ENCODE measurements around the gene RPL19.

DNA sequence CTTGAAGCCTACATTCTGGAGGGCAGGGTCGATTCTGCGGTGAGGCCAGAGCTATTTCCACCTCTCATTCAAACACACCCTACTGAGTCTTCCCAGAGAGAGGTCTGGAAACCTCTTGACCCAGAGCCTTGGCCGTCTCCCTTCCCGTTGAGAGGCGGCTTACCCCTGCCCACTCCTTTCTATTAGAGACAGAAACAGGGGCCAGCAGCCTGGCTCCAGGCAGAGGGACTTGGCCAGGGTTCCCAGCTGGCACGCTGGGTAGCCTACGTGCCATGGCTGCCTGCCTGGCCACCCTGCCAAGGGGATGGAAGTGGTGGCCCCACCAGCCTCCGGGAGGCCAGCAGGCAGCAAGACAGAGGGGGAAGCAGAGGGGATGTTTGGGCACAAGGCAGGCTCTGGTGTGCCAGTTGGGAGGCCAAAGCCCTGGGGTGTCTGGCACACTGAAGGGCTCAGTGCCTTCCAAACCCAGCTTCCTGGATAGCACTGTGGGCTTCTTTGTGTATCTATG is 19.6 kb downstream of the RPL19 start:
- TF ChIP-seq, protein P1, sequence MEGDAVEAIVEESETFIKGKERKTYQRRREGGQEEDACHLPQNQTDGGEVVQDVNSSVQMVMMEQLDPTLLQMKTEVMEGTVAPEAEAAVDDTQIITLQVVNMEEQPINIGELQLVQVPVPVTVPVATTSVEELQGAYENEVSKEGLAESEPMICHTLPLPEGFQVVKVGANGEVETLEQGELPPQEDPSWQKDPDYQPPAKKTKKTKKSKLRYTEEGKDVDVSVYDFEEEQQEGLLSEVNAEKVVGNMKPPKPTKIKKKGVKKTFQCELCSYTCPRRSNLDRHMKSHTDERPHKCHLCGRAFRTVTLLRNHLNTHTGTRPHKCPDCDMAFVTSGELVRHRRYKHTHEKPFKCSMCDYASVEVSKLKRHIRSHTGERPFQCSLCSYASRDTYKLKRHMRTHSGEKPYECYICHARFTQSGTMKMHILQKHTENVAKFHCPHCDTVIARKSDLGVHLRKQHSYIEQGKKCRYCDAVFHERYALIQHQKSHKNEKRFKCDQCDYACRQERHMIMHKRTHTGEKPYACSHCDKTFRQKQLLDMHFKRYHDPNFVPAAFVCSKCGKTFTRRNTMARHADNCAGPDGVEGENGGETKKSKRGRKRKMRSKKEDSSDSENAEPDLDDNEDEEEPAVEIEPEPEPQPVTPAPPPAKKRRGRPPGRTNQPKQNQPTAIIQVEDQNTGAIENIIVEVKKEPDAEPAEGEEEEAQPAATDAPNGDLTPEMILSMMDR (conservative IDR thresholded peaks at IDR 0.05; ENCODE audit: low read length), result no peak
- TF ChIP-seq EZH2phosphoT487 (IDR thresholded peaks at IDR 0.05; ENCODE audit: borderline replicate concordance, low read depth, low read length), result no peak
